Hematopoietic multipotent progenitor cell (in vitro differentiated cells): Measurements from ENCODE around the gene ACSL3. TPM values are rescaled to one million over a fixed set of nuclear protein-coding genes. Genes with fewer than 3 reads are reported as not detected.

Experiments used
- DNase-seq, 3 donors: peaks; one replicate each; pipeline ENCODE4 v3.0.0-alpha.2; 2011 to 2015; ENCODE audit warnings: low read depth in 2 of 3, low spot score in 2 of 3
- total RNA-seq: library from RNA; depleted of rRNA; stranded (reverse); fragments of >200 nt; gene quantifications from one replicate; pipeline ENCODE4 v1.2.3, GENCODE V29; 2012

ACSL3 gene
- total RNA-seq, 1 donor: 18.9 TPM

- no peak for DNase-seq
These were observed 18.2 kb downstream of the ACSL3 start for GRCh38 chr2:222878877-222879603.

- no peak for DNase-seq
These were observed 18.7 kb downstream of the ACSL3 start for GRCh38 chr2:222879604-222879933.

- no peak for DNase-seq
These were observed 21.7 kb downstream of the ACSL3 start for GRCh38 chr2:222882484-222882928.

- DNase-seq: no peak
These were observed 22.6 kb downstream of the ACSL3 start for GRCh38 chr2:222883420-222883819.

- DNase-seq: no peak
These were observed 23.4 kb downstream of the ACSL3 start for GRCh38 chr2:222884114-222884771.

GRCh38 chr2:222884805-222885424 is 24.1 kb downstream of the ACSL3 start:
- DNase-seq: no peak

GRCh38 chr2:222887124-222887523 is 26.3 kb downstream of the ACSL3 start:
- no peak for DNase-seq

GRCh38 chr2:222888716-222889115 is 27.9 kb downstream of the ACSL3 start:
- DNase-seq: no peak

- DNase-seq: no peak
These were observed 31.1 kb downstream of the ACSL3 start for GRCh38 chr2:222891890-222892289.

GRCh38 chr2:222892321-222892720 is 31.5 kb downstream of the ACSL3 start:
- no peak for DNase-seq

- DNase-seq: no peak
These were observed 31.9 kb downstream of the ACSL3 start for GRCh38 chr2:222892761-222893160.

- no peak for DNase-seq
These were observed 32.9 kb downstream of the ACSL3 start for GRCh38 chr2:222893716-222894115.

GRCh38 chr2:222895144-222895543 is 34.3 kb downstream of the ACSL3 start:
- no peak for DNase-seq

GRCh38 chr2:222897898-222898297 is 37.1 kb downstream of the ACSL3 start:
- DNase-seq: peak in 1 of 3 donors; percentile 14

- DNase-seq: no peak
These were observed 38.8 kb downstream of the ACSL3 start for GRCh38 chr2:222899413-222900181.

- DNase-seq: no peak
These were observed 39.5 kb downstream of the ACSL3 start for GRCh38 chr2:222900354-222900753.

GRCh38 chr2:222902660-222903059 is 41.8 kb downstream of the ACSL3 start:
- no peak for DNase-seq

GRCh38 chr2:222903234-222904220 is 42.7 kb downstream of the ACSL3 start:
- DNase-seq: peak in 2 of 3 donors; percentile 48 to 77

- no peak for DNase-seq
These were observed 43.9 kb downstream of the ACSL3 start for GRCh38 chr2:222904557-222905258.
